Measurements from ENCODE around the gene ROR2.

ROR2 gene

DNA sequence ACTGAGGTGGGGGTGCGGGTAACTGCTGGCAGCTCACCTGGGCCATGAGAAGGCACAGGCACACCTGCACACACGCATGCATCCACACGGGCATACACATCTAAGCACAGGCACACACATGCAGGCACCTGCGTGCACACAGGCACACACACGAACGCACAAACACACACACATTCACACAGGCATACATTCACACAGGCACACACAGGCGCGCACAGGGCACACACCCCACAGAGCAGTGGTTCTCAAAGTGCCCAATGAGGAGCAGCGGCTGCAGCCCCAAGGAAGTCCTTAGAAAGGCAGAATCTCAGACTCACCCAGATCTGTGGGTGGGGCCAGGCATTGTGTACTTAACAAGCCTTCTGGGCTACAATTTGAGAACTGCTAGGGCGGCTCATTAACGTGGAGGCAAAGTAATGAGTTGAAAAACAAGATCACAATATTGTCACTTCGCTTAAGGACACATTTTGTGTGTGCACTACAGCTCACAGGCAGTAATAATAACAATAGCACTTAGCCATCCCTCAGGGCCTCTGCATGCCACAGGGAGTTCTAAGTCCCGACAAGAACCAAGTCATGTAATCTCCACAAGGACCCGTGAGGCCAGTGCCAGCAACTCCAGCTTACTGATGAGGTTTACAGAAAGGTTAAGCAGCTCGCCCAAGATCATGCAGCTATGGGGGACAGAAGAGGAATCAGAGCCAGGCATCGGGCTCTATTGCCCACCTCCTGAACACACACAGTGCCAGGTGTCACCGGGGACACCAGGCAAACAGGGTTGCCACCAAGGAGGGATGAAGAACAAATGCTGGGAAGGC lies 91.6 kb downstream of the ROR2 start:
- in situ Hi-C loops (cut with MboI; ENCODE audit: low pct_unique_long_range_greater_than_20kb, low sequenced_read_pairs, unreplicated experiment) = no loop called here
- TF ChIP-seq, protein P1, sequence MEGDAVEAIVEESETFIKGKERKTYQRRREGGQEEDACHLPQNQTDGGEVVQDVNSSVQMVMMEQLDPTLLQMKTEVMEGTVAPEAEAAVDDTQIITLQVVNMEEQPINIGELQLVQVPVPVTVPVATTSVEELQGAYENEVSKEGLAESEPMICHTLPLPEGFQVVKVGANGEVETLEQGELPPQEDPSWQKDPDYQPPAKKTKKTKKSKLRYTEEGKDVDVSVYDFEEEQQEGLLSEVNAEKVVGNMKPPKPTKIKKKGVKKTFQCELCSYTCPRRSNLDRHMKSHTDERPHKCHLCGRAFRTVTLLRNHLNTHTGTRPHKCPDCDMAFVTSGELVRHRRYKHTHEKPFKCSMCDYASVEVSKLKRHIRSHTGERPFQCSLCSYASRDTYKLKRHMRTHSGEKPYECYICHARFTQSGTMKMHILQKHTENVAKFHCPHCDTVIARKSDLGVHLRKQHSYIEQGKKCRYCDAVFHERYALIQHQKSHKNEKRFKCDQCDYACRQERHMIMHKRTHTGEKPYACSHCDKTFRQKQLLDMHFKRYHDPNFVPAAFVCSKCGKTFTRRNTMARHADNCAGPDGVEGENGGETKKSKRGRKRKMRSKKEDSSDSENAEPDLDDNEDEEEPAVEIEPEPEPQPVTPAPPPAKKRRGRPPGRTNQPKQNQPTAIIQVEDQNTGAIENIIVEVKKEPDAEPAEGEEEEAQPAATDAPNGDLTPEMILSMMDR (IDR thresholded peaks at IDR 0.05; ENCODE audit: extremely low read depth, insufficient read depth, missing control alignments) = no peak
- no peak for DNase-seq (ENCODE audit: low spot score)

DNA sequence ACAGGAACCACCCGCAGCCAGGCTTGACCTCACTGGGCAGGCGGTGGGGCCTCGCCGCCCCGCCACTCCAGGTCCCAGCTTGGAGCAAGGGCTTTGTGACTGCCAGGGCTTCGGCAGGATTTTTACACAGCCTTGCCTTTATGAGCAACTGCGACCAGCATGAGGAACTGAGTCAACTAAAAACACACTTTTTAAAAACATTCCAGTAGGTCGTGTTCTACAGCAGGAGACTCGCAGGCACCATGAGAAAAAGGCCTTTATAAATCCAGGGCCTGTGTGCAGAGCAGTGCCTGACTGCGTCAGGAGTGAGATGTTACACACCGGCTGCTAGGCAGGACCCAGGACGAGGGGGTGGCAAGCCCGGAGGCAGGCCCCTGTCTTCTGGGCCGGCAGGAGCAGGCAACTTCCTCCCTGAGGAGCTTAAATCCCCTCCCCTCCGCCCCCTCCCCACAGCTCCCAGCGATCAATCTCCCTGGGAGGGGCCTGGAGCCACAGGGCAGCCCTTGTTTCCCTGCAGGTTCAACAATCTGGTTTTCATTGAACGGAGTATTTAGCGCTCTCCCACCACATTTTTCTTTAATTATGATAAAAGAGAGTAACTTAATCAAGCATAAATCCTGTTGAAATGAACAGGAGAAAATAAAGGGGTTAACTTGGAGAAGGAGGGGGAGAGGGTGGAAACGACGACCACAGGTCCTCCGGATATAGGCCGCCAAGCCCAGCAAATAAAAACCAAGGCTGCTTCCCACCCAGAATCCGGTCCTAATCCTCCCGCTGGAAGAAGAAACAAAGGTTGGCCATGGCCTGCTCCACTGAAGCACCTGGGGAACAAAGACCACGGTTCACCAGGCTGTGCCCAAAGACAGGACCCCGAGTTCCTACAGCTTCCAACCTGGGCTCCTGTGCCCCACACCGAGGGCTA lies 92.5 kb downstream of the ROR2 start:
- in situ Hi-C loops (cut with MboI; ENCODE audit: low pct_unique_long_range_greater_than_20kb, low sequenced_read_pairs, unreplicated experiment) = no loop called here
- TF ChIP-seq, protein P1 (IDR thresholded peaks at IDR 0.05; ENCODE audit: extremely low read depth, insufficient read depth, missing control alignments) = no peak
- DNase-seq (ENCODE audit: low spot score) = no peak

DNA sequence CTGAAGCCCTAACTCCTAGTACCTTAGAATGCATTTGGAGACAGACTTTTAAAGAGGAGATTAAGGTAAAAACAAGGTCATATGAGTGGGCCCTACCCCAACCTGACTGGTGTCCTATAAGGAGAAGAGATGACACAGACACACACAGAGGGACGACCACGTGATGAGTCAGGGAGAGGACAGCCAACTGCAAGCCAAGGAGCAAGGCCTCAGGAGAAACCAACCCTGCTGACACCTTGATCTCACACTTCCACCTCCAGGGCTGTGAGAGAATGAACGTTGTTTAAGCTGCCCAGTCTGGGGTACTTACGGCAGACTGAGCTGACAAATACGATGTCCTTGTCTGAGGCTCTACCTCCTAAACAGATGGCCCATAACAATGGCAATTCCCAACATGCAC lies 93.6 kb downstream of the ROR2 start:
- in situ Hi-C loops (cut with MboI; ENCODE audit: low pct_unique_long_range_greater_than_20kb, low sequenced_read_pairs, unreplicated experiment) = no loop called here
- TF ChIP-seq, protein P1 (IDR thresholded peaks at IDR 0.05; ENCODE audit: extremely low read depth, insufficient read depth, missing control alignments) = no peak
- DNase-seq (ENCODE audit: low spot score) = no peak

DNA sequence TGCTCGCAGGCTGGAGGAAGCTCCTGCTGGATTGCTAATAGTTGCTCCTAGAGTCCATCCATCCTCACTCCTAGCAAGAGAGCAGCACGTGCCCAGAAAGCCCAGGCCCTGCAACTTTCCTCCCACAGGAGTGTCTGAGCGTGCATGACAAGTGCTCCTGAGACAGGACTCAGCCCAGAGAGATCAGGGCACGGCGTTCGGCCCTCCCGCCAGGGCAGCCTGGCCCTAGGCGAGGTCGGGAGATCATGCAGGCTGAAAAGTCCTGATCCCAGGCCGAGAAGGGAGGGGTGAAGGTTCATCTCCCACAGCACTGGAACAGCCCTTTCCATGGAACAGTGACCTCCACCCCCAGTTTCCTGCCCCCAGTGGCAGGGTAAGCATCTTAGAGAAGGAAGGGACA lies 94.8 kb downstream of the ROR2 start:
- TF ChIP-seq, protein P1 (IDR thresholded peaks at IDR 0.05; ENCODE audit: extremely low read depth, insufficient read depth, missing control alignments) = no peak

DNA sequence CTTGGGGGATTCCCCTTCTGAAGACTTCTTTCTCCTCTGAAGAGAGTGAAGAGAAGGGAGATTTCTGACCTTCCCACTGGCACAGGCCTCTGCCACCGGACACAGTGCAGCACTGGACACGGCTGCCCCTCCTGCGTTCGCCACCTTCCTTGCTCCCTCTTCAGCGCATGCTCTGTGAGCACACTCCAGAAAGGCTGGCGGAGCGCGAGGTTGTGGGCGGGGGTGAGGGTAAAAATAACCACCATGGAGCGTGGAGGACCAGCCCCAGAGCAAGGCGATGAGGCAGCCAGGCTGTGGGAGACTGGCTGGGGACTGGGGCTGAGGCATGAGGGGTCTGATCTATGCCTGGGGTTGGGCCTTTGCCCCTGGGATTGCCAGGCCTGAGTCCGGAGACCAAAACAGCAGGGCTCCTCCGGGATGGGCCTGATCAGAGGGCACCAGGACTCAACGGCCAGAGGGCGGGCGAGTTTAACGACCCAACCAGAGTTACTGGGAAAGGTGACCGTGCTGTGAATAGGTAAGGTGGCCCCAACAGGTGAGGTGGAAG lies 97.2 kb downstream of the ROR2 start:
- in situ Hi-C loops (cut with MboI; ENCODE audit: low pct_unique_long_range_greater_than_20kb, low sequenced_read_pairs, unreplicated experiment) = no loop called here
- DNase-seq (ENCODE audit: low spot score) = no peak
- TF ChIP-seq, protein P1 (IDR thresholded peaks at IDR 0.05; ENCODE audit: extremely low read depth, insufficient read depth, missing control alignments) = no peak

More for the DNA sequence above, 94.8 kb downstream of the ROR2 start:
- in situ Hi-C loops (cut with MboI; ENCODE audit: low pct_unique_long_range_greater_than_20kb, low sequenced_read_pairs, unreplicated experiment) = no loop called here
- no peak for DNase-seq (ENCODE audit: low spot score)

DNA sequence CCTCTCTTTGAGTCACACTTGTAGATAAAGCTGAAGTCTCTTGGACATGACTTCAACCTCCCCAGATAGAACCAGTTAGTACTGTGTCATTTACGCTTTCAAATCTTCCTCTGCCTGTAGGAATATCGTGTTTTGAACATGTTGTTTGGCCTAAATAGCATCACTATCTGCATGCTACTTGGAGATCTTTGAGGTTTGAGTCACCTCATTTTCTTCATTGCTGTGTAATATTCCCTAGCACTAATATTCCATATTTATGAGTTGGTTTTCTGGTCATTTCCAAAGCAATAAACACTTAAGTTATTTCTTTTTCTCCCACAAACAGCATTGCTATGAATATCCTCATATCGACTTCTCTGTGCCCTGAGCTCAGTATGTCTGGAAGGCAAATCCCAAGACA lies 100.3 kb downstream of the ROR2 start:
- DNase-seq (ENCODE audit: low spot score) = no peak
- in situ Hi-C loops (cut with MboI; ENCODE audit: low pct_unique_long_range_greater_than_20kb, low sequenced_read_pairs, unreplicated experiment) = no loop called here
- TF ChIP-seq, protein P1 (IDR thresholded peaks at IDR 0.05; ENCODE audit: extremely low read depth, insufficient read depth, missing control alignments) = no peak
